ENCODE results near the gene SIN3B. TPM values are rescaled to one million over a fixed set of nuclear protein-coding genes. Genes with fewer than 3 reads are reported as not detected.

Gene SIN3B
- total and polyA plus RNA-seq, 9 of the 15 experiments (the other 6 are each of a cell fraction or from before 2014, with no cell fraction given) = 0.51 to 34.2 (median 14.3) TPM

- TF ChIP-seq, protein P1, sequence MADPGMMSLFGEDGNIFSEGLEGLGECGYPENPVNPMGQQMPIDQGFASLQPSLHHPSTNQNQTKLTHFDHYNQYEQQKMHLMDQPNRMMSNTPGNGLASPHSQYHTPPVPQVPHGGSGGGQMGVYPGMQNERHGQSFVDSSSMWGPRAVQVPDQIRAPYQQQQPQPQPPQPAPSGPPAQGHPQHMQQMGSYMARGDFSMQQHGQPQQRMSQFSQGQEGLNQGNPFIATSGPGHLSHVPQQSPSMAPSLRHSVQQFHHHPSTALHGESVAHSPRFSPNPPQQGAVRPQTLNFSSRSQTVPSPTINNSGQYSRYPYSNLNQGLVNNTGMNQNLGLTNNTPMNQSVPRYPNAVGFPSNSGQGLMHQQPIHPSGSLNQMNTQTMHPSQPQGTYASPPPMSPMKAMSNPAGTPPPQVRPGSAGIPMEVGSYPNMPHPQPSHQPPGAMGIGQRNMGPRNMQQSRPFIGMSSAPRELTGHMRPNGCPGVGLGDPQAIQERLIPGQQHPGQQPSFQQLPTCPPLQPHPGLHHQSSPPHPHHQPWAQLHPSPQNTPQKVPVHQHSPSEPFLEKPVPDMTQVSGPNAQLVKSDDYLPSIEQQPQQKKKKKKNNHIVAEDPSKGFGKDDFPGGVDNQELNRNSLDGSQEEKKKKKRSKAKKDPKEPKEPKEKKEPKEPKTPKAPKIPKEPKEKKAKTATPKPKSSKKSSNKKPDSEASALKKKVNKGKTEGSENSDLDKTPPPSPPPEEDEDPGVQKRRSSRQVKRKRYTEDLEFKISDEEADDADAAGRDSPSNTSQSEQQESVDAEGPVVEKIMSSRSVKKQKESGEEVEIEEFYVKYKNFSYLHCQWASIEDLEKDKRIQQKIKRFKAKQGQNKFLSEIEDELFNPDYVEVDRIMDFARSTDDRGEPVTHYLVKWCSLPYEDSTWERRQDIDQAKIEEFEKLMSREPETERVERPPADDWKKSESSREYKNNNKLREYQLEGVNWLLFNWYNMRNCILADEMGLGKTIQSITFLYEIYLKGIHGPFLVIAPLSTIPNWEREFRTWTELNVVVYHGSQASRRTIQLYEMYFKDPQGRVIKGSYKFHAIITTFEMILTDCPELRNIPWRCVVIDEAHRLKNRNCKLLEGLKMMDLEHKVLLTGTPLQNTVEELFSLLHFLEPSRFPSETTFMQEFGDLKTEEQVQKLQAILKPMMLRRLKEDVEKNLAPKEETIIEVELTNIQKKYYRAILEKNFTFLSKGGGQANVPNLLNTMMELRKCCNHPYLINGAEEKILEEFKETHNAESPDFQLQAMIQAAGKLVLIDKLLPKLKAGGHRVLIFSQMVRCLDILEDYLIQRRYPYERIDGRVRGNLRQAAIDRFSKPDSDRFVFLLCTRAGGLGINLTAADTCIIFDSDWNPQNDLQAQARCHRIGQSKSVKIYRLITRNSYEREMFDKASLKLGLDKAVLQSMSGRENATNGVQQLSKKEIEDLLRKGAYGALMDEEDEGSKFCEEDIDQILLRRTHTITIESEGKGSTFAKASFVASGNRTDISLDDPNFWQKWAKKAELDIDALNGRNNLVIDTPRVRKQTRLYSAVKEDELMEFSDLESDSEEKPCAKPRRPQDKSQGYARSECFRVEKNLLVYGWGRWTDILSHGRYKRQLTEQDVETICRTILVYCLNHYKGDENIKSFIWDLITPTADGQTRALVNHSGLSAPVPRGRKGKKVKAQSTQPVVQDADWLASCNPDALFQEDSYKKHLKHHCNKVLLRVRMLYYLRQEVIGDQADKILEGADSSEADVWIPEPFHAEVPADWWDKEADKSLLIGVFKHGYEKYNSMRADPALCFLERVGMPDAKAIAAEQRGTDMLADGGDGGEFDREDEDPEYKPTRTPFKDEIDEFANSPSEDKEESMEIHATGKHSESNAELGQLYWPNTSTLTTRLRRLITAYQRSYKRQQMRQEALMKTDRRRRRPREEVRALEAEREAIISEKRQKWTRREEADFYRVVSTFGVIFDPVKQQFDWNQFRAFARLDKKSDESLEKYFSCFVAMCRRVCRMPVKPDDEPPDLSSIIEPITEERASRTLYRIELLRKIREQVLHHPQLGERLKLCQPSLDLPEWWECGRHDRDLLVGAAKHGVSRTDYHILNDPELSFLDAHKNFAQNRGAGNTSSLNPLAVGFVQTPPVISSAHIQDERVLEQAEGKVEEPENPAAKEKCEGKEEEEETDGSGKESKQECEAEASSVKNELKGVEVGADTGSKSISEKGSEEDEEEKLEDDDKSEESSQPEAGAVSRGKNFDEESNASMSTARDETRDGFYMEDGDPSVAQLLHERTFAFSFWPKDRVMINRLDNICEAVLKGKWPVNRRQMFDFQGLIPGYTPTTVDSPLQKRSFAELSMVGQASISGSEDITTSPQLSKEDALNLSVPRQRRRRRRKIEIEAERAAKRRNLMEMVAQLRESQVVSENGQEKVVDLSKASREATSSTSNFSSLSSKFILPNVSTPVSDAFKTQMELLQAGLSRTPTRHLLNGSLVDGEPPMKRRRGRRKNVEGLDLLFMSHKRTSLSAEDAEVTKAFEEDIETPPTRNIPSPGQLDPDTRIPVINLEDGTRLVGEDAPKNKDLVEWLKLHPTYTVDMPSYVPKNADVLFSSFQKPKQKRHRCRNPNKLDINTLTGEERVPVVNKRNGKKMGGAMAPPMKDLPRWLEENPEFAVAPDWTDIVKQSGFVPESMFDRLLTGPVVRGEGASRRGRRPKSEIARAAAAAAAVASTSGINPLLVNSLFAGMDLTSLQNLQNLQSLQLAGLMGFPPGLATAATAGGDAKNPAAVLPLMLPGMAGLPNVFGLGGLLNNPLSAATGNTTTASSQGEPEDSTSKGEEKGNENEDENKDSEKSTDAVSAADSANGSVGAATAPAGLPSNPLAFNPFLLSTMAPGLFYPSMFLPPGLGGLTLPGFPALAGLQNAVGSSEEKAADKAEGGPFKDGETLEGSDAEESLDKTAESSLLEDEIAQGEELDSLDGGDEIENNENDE (IDR thresholded peaks at IDR 0.05; ENCODE audit: low read depth, low read length) = peak; percentile 49
- TF ChIP-seq POLR2B (IDR thresholded peaks at IDR 0.05; ENCODE audit: low read depth, partially characterized antibody) (peak; percentile 41), HDGF (IDR thresholded peaks at IDR 0.05) (no peak), SP1 (CRISPR knock-in tag; IDR thresholded peaks at IDR 0.05) (0 out of 2 replicates have a peak, but pooled peaks have one; percentile 29), RBM17 (IDR thresholded peaks at IDR 0.05; ENCODE audit: borderline replicate concordance, low read depth, low read length) (no peak), CREB3L1 (IDR thresholded peaks at IDR 0.05; ENCODE audit: borderline replicate concordance, low read depth) (no peak), SIRT6 (IDR thresholded peaks at IDR 0.05; ENCODE audit: low read depth, low read length) (no peak)
Observed at GRCh38 chr19:16892436-16892835, 63.2 kb downstream of the SIN3B start (continued).
